Suprapubic skin (tissue), 4 donors: ENCODE measurements around the gene ADD3.
"Not testable (repeated sequence)": the region's sequence is repeated elsewhere in the genome, so short reads cannot be mapped to it uniquely, and the experiment has no call there.

Source experiments
- EP300 ChIP-seq: sonication (generic); formaldehyde crosslinking; IDR thresholded peaks from one replicate; pipeline ENCODE4 v1.6.1; 2017; ENCODE audit warnings: antibody characterized with exemption
- POLR2A ChIP-seq, 2 donors: fragments of 450-650 bp; IDR thresholded peaks; one replicate each; pipeline ENCODE4 v1.6.1; 2017; ENCODE audit warnings: antibody characterized with exemption in 2 of 2, mild to moderate bottlenecking in 2 of 2, moderate library complexity in 2 of 2
- POLR2AphosphoS5 ChIP-seq, 3 donors: sonication (generic); formaldehyde crosslinking; IDR thresholded peaks; one replicate each; pipeline ENCODE4 v1.6.1; 2017; ENCODE audit warnings: antibody characterized with exemption in 3 of 3
- TF ChIP-seq, protein P1 (sequence below), 2 donors: fragments of 200-600 bp in 1 of 2; fragments of 450-650 bp in 1 of 2; sonication (generic) in 1 of 2; IDR thresholded peaks; one replicate each; pipeline ENCODE4 v1.5.1; 2016 to 2019; ENCODE audit warnings: antibody characterized with exemption in 2 of 2, mild to moderate bottlenecking in 1 of 2, moderate library complexity in 1 of 2

GRCh38 chr10:110049889-110050591 lies 42.3 kb downstream of the ADD3 start:
- not testable (repeated sequence) for TF ChIP-seq POLR2AphosphoS5 (IDR thresholded peaks at IDR 0.05); POLR2A (IDR thresholded peaks at IDR 0.05); EP300
- TF ChIP-seq, protein P1, sequence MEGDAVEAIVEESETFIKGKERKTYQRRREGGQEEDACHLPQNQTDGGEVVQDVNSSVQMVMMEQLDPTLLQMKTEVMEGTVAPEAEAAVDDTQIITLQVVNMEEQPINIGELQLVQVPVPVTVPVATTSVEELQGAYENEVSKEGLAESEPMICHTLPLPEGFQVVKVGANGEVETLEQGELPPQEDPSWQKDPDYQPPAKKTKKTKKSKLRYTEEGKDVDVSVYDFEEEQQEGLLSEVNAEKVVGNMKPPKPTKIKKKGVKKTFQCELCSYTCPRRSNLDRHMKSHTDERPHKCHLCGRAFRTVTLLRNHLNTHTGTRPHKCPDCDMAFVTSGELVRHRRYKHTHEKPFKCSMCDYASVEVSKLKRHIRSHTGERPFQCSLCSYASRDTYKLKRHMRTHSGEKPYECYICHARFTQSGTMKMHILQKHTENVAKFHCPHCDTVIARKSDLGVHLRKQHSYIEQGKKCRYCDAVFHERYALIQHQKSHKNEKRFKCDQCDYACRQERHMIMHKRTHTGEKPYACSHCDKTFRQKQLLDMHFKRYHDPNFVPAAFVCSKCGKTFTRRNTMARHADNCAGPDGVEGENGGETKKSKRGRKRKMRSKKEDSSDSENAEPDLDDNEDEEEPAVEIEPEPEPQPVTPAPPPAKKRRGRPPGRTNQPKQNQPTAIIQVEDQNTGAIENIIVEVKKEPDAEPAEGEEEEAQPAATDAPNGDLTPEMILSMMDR (IDR thresholded peaks at IDR 0.05) = not testable (repeated sequence)
